ENCODE results near the gene RORB.

GRCh38 chr9:74742191-74742790, 245.2 kb downstream of the RORB start:
- TF ChIP-seq CTCF (IDR thresholded peaks at IDR 0.05; ENCODE audit: insufficient read depth, low read depth, low read length) (no peak), EZH2 (IDR thresholded peaks at IDR 0.05; ENCODE audit: insufficient read depth, low read length) (no peak)

Data from astrocyte (in vitro differentiated cells and primary cell).